Right cardiac atrium (tissue), 5 donors: ENCODE results near the gene INPP5D. TPM values are rescaled to one million over a fixed set of nuclear protein-coding genes. Genes with fewer than 3 reads are reported as not detected.

ENCODE experiments used
- ATAC-seq, 2 donors: fragments of 200-7000 bp; cut with Tn5 transposase; one replicate each; pipeline versions ENCODE4 v1.8.0 to v1.9.1; 2020; ENCODE audit warnings: moderate library complexity in 2 of 2, mild to moderate bottlenecking in 1 of 2
- DNase-seq, 3 donors: peaks; one replicate each; pipeline ENCODE4 v3.0.0-alpha.2; 2020
- H3K27ac ChIP-seq: one replicate; pipeline ENCODE4 v1.5.1; 2013; ENCODE audit warnings: mild to moderate bottlenecking, low read length, control low read depth, moderate library complexity
- H3K27me3 ChIP-seq: one replicate; pipeline ENCODE4 v1.6.1; 2013; ENCODE audit not compliant: control insufficient read depth, insufficient read depth
- H3K4me1 ChIP-seq: one replicate; pipeline ENCODE4 v1.6.1; 2013; ENCODE audit warnings: low read length; ENCODE audit not compliant: control insufficient read depth, insufficient read depth
- H3K4me3 ChIP-seq: one replicate; pipeline ENCODE4 v1.5.1; 2013; ENCODE audit warnings: low read length, control low read depth
- H3K9me3 ChIP-seq: one replicate; pipeline ENCODE4 v1.6.1; 2013; ENCODE audit warnings: low read length; ENCODE audit not compliant: control insufficient read depth
- WGBS: extraction: QIAGEN DNeasy Blood & Tissue Kit; methylation state at CpG from one replicate; pipeline ENCODE4 v1.1.7; 2013; 5-methylcytosine and 5-hydroxymethylcytosine counted together
- intact Hi-C, 4 donors: fragments of 100-400 bp; cut with DNase I; formaldehyde crosslinking; loops; one replicate each; pipeline versions ENCODE4 v1.11.0 to v1.14.0; 2022 to 2023
- polyA plus RNA-seq: library from polyadenylated mRNA; stranded (reverse); fragments of 200-250 nt; gene quantifications from one replicate; pipeline ENCODE4 v1.2.3, GENCODE V29; 2013
- total RNA-seq, 4 donors: library from RNA; stranded (reverse); fragmentation: NEBNext Ultra II Directional; extraction: Animal tissue kit (Norgen Biotek cat#: 25700); gene quantifications; one replicate each; pipeline ENCODE4 v1.2.1, GENCODE V29; 2021
- donor health status: healthy with polysubstance abuse.
- donor health status: DM: no; HTN: yes; CAD: no.
- donor health status: DM: no; HTN: no; CAD: no.
- donor health status: DM: no; HTN: yes; CAD: no; lungs with severe emphysema.
- donor health status: DM: yes; HTN: yes; CAD: no.

Gene INPP5D
- total and polyA plus RNA-seq, 5 donors, result 3.6 to 7.8 (median 6.9) TPM

- intact Hi-C loops, result no loop called here
- Histone ChIP-seq H3K27ac (no peak overlapping the region), H3K9me3 (no peaks in the 10 kb centered on the region), H3K4me3 (no peak overlapping the region), H3K27me3 (no peaks in the 10 kb centered on the region), H3K4me1 (no peaks in the 10 kb centered on the region)
- ATAC-seq, result peak; percentile 71 to 74
- WGBS, result 45% methylated on average over 19 of the region's 19 CpGs
- DNase-seq, result peak; percentile 64 to 87 (median 85)
Measured at GRCh38 chr2:233165895-233166661, 105.9 kb downstream of the INPP5D start.

- WGBS, result 75% methylated on average over 4 of the region's 4 CpGs
Measured at GRCh38 chr2:233168445-233168844, 108.3 kb downstream of the INPP5D start.

DNA sequence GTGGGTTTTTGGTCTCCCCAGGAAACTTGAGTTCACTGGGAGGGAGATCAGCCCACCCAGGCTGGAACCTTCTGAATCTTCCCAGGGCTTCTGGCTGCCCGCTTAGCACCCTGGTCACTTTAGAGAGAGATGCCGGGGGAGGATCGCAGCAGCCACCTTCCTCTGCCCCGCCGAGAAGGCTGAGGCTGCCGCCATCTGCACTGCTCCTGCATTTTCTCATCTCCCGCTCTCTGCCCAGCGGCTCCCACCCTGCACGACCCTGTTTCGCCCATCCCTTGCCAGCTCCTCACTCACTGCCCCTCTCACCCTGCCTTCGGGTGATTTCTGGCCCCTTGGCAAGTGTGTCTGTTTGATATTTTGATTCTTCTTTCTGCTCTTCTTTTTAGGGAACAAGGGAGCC is 108.8 kb downstream of the INPP5D start:
- Histone ChIP-seq H3K4me1 (no peaks in the 10 kb centered on the region), H3K27me3 (no peaks in the 10 kb centered on the region), H3K9me3 (no peaks in the 10 kb centered on the region), H3K27ac (no peak overlapping the region), H3K4me3 (no peak overlapping the region)
- DNase-seq, result no peak
- WGBS, result 79% methylated on average over 11 of the region's 11 CpGs
- intact Hi-C loops, result no loop called here
- ATAC-seq, result no peak

More at GRCh38 chr2:233168445-233168844, 108.3 kb downstream of the INPP5D start:
- DNase-seq (no peak), ATAC-seq (no peak)
- H3K4me3 ChIP-seq, result no peak overlapping the region
- intact Hi-C loops, result no loop called here
- no peaks in the 10 kb centered on the region for H3K4me1 ChIP-seq
- no peaks in the 10 kb centered on the region for H3K9me3 ChIP-seq
- H3K27me3 ChIP-seq, result no peaks in the 10 kb centered on the region
- no peak overlapping the region for H3K27ac ChIP-seq

DNA sequence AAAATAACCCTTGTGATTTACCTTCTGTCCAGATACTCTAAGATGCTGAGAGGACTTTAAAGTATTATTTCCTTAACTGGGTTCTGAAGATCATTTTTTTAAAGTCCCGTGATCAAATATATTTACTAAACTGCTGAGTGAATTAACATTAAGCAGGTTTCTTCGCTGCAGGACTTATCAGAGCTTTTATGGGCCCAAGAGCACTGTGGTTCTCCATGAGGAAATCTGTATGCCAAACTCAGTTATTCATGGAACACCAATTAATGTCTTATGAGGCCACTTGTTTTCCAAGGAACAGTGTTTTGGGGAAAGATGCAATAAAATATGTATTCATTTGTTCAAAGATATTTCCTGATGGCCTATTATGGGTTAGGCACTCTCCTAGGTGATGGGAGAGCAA is 111.2 kb downstream of the INPP5D start:
- no peaks in the 10 kb centered on the region for H3K27me3 ChIP-seq
- no peak overlapping the region for H3K27ac ChIP-seq
- no peak for ATAC-seq
- H3K4me1 ChIP-seq, result no peaks in the 10 kb centered on the region
- no peak overlapping the region for H3K4me3 ChIP-seq
- intact Hi-C loops, result no loop called here
- WGBS, result 96% methylated on average over 2 of the region's 2 CpGs
- H3K9me3 ChIP-seq, result no peaks in the 10 kb centered on the region
- DNase-seq, result no peak

- Histone ChIP-seq H3K27ac (no peak overlapping the region), H3K4me1 (no peaks in the 10 kb centered on the region), H3K27me3 (no peaks in the 10 kb centered on the region), H3K9me3 (no peaks in the 10 kb centered on the region), H3K4me3 (no peak overlapping the region)
- DNase-seq (no peak), ATAC-seq (no peak)
- over 99% methylated on average over 7 of the region's 7 CpGs for WGBS
- intact Hi-C loops, result no loop called here
Measured at GRCh38 chr2:233173115-233173514, 113.0 kb downstream of the INPP5D start.

DNA sequence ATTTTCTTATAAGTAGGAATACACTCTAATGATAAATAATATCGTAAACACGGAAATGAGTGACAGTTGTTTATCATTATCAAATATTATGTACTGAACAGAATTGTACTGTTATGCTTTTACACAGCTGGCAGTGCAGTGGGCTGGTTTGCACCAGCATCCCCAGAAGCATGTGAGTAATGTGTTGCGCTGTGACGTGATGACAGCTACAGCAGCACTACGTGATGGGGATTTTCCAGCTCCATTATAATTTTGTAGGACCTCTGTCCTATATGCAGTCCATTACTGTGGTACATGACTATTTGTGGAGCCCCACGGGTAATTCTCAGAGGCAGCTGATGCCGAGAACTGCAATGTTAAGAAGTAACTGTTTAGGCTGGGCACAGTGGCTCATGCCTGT is 114.0 kb downstream of the INPP5D start:
- intact Hi-C loops, result no loop called here
- 43% methylated on average over 7 of the region's 7 CpGs for WGBS
- Histone ChIP-seq H3K27me3 (no peaks in the 10 kb centered on the region), H3K9me3 (no peaks in the 10 kb centered on the region), H3K4me1 (no peaks in the 10 kb centered on the region), H3K27ac (no peak overlapping the region), H3K4me3 (no peak overlapping the region)
- DNase-seq (no peak), ATAC-seq (peak; percentile 29 to 55)

- intact Hi-C loops, result no loop called here
- H3K27me3 ChIP-seq, result no peaks in the 10 kb centered on the region
- peak overlapping the region; percentile 14 for H3K27ac ChIP-seq
- H3K9me3 ChIP-seq, result no peaks in the 10 kb centered on the region
- no peak overlapping the region for H3K4me3 ChIP-seq
- peak; percentile 88 to 92 for ATAC-seq
- 48% methylated on average over 14 of the region's 14 CpGs for WGBS
- DNase-seq, result peak in 2 of 3 donors; percentile 55 to 65
- H3K4me1 ChIP-seq, result no peaks in the 10 kb centered on the region
Measured at GRCh38 chr2:233178994-233179847, 119.1 kb downstream of the INPP5D start.

DNA sequence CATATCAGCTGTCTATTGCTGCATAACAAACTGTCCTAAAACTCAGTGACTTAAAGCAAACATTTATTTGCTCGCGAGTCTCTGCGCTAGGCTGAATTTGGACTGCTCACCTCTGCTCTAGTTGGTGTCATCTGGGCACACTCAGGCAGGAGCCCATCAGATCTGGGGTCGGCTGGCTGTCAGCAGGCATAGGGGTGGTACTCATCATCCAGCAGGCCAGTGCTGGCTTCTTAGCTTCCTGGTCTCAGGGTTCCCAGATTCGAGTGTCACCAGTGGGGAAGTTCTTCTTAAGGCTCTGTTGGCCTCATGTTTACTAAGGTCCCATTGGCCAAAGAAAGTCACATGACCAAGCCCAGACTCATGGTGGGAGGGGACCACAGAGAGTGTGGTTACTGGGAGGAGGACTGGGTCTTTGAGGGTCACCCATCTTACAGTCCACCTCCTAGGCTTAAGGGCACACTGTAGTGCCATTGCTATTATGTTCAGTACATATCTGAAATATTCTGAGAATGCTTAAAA is 119.8 kb downstream of the INPP5D start:
- ATAC-seq, result no peak
- no peaks in the 10 kb centered on the region for H3K4me1 ChIP-seq
- H3K27me3 ChIP-seq, result no peaks in the 10 kb centered on the region
- WGBS, result 89% methylated on average over 5 of the region's 5 CpGs
- no peak overlapping the region for H3K4me3 ChIP-seq
- H3K9me3 ChIP-seq, result no peaks in the 10 kb centered on the region
- intact Hi-C loops, result no loop called here
- no peak for DNase-seq
- no peak overlapping the region for H3K27ac ChIP-seq

- Histone ChIP-seq H3K9me3 (no peaks in the 10 kb centered on the region), H3K4me1 (no peaks in the 10 kb centered on the region), H3K4me3 (no peak overlapping the region), H3K27ac (no peak overlapping the region), H3K27me3 (no peaks in the 10 kb centered on the region)
- intact Hi-C loops, result no loop called here
- DNase-seq (no peak), ATAC-seq (no peak)
- 88% methylated on average over 9 of the region's 9 CpGs for WGBS
Measured at GRCh38 chr2:233183869-233184418, 123.8 kb downstream of the INPP5D start.

DNA sequence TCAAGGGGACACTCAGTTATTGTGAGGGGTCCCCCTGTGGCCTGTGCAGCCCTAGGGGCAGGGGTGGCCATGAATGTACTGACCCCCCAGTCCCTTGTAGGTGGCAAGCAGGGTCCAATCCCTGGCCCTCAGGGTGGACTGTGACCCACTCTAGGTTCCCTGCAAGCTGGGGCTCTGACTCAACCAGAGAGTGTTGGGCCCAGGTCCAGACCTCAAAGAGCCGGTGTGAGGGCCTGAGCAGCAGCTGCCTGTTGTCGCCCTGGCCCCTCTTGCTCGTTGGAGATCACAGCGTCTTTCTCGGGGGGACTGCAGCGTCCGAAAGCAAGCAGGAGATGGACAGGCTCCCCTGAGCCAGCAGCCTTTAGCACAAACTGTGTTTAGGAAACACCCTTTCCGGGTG is 124.5 kb downstream of the INPP5D start:
- WGBS, result 61% methylated on average over 8 of the region's 8 CpGs
- no peak for DNase-seq
- Histone ChIP-seq H3K27me3 (no peaks in the 10 kb centered on the region), H3K27ac (no peak overlapping the region), H3K4me3 (no peak overlapping the region), H3K4me1 (no peaks in the 10 kb centered on the region), H3K9me3 (no peaks in the 10 kb centered on the region)
- intact Hi-C loops, result no loop called here
- peak in 1 of 2 donors; percentile 22 for ATAC-seq

GRCh38 chr2:233185330-233185729 is 125.2 kb downstream of the INPP5D start:
- ATAC-seq, result no peak
- WGBS, result 48% methylated on average over 7 of the region's 7 CpGs
- intact Hi-C loops, result no loop called here

More at GRCh38 chr2:233185330-233185729, 125.2 kb downstream of the INPP5D start:
- Histone ChIP-seq H3K9me3 (no peaks in the 10 kb centered on the region), H3K4me3 (no peak overlapping the region), H3K4me1 (no peaks in the 10 kb centered on the region), H3K27ac (no peak overlapping the region), H3K27me3 (no peaks in the 10 kb centered on the region)
- DNase-seq, result no peak
